ENCODE data around the gene NOTUM.

- TF ChIP-seq CTCF (IDR thresholded peaks at IDR 0.05) (no peak), POLR2A (IDR thresholded peaks at IDR 0.05) (no peak)
These were observed 48.0 kb upstream of the NOTUM start for GRCh38 chr17:82008941-82009405.
